GM10248 (cell line): Measurements from ENCODE around the gene TALDO1.

Experiments
- CTCF ChIA-PET: fragments of 300-600 bp; sonication (Branson Sonifier 250); formaldehyde crosslinking; extraction: SDS; loops from one replicate; lab custom pipeline; 2021; ENCODE audit warnings: antibody characterized with exemption; lab: Yijun Ruan, JAX
- POLR2A ChIA-PET: fragments of 350-650 bp; sonication (Branson Sonifier 250); formaldehyde crosslinking; extraction: SDS; loops from one replicate; lab custom pipeline; 2020; ENCODE audit warnings: antibody characterized with exemption; lab: Yijun Ruan, JAX
- DNase-seq: peaks from one replicate; pipeline ENCODE4 v3.0.0; 2012; ENCODE audit errors: extremely low spot score
- CTCF ChIP-seq: IDR thresholded peaks from 2 replicates; pipeline ENCODE4 v1.5.1; 2012; ENCODE audit warnings: mild to moderate bottlenecking, low read depth; ENCODE audit errors: extremely low read depth, missing control alignments, control extremely low read depth

The TALDO1 gene

GRCh38 chr11:742571-743201 is 4.6 kb upstream of the TALDO1 start:
- DNase-seq, result no peak
- TF ChIP-seq CTCF, result no peak
- ChIA-PET CTCF (interaction anchor here (1.2 to 12.5 kb wide), 3 partner anchors 12 to 18 kb away, joined by 4 to 112 read pairs (median 4); no protein-coding TSS in a partner anchor), POLR2A (interaction anchor here (0.7 kb wide), 1 partner anchor 11 kb away, joined by 3 read pairs; no protein-coding TSS in a partner anchor)

- no peak for TF ChIP-seq CTCF
- no peak for DNase-seq
- ChIA-PET CTCF (interaction anchor here (12.5 kb wide), 1 partner anchor 20 kb away, joined by 112 read pairs; no protein-coding TSS in a partner anchor), POLR2A (interaction anchor here (0.6 to 0.7 kb wide), 2 partner anchors 52 to 74 kb away, joined by 3 to 6 read pairs; no protein-coding TSS in a partner anchor)
Observed at GRCh38 chr11:745428-745827, 1.8 kb upstream of the TALDO1 start.

GRCh38 chr11:746289-747157 is 741 bp upstream of the TALDO1 start:
- no peak for DNase-seq
- TF ChIP-seq CTCF, result no peak
- CTCF ChIA-PET, result interaction anchor here (1.7 to 12.5 kb wide), 6 partner anchors 8 to 192 kb away, joined by 4 to 112 read pairs (median 8); no protein-coding TSS in a partner anchor
- POLR2A ChIA-PET, result no interaction called here

GRCh38 chr11:748007-748359 is 719 bp downstream of the TALDO1 start:
- no peak for TF ChIP-seq CTCF
- ChIA-PET POLR2A (no interaction called here), CTCF (interaction anchor here (0.8 to 12.5 kb wide), 7 partner anchors 9 to 194 kb away, joined by 3 to 112 read pairs (median 7); no protein-coding TSS in a partner anchor)
- DNase-seq, result no peak

GRCh38 chr11:749731-750130 is 2.5 kb downstream of the TALDO1 start:
- CTCF ChIA-PET, result no interaction called here

More at GRCh38 chr11:749731-750130, 2.5 kb downstream of the TALDO1 start:
- POLR2A ChIA-PET, result interaction anchor here (0.7 kb wide), 1 partner anchor 55 kb away, joined by 4 read pairs; no protein-coding TSS in a partner anchor
- TF ChIP-seq CTCF, result no peak
- no peak for DNase-seq
